ENCODE results near the gene GPS1.

DNA sequence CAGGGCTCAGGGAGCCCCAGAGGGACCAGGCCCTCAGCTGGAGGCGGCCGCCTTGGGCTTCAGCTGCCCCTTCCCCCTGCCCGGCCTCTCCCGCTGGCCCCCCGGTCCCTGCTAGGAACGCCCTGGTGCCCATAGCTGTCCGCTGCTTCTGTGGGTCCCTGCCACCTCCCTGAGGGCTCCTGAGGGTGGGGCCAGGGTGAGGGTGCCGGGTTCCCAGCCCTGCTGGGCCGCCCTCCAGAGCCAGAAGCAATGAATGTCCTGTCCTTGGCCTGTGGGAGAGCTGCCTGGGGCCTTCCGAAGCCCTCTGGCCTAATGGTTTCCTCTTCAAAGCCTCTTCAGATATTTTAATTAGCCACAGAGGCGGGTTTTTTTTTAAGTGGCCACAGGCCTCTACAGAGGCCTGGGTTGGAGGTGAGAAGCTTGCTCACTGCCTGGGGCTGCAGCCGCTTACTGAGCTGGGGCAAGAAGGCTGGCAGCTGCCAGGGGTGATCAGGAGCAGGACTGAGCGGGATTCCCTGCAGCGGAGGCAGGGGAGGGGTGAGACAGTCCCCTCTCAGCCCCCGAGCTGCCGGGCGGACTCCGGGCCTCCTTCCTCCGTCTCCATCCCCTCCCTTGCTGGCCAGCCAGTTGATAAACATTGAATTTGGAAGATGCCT, 38.9 kb upstream of the GPS1 start:
- TF ChIP-seq, protein P1, sequence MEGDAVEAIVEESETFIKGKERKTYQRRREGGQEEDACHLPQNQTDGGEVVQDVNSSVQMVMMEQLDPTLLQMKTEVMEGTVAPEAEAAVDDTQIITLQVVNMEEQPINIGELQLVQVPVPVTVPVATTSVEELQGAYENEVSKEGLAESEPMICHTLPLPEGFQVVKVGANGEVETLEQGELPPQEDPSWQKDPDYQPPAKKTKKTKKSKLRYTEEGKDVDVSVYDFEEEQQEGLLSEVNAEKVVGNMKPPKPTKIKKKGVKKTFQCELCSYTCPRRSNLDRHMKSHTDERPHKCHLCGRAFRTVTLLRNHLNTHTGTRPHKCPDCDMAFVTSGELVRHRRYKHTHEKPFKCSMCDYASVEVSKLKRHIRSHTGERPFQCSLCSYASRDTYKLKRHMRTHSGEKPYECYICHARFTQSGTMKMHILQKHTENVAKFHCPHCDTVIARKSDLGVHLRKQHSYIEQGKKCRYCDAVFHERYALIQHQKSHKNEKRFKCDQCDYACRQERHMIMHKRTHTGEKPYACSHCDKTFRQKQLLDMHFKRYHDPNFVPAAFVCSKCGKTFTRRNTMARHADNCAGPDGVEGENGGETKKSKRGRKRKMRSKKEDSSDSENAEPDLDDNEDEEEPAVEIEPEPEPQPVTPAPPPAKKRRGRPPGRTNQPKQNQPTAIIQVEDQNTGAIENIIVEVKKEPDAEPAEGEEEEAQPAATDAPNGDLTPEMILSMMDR (IDR thresholded peaks at IDR 0.05; ENCODE audit: low read depth, low read length, poor library complexity, severe bottlenecking) = no peak
- TF ChIP-seq EZH2phosphoT487 (IDR thresholded peaks at IDR 0.05; ENCODE audit: borderline replicate concordance, low read length) = no peak

Data from DOHH2 (cell line).